Hematopoietic multipotent progenitor cell (in vitro differentiated cells): ENCODE results near the gene EIF4B. TPM values are rescaled to one million over a fixed set of nuclear protein-coding genes. Genes with fewer than 3 reads are reported as not detected.

Experiments
- DNase-seq, 3 donors: peaks; one replicate each; pipeline ENCODE4 v3.0.0-alpha.2; 2011 to 2015; ENCODE audit warnings: low read depth in 2 of 3, low spot score in 2 of 3
- total RNA-seq: library from RNA; depleted of rRNA; stranded (reverse); fragments of >200 nt; gene quantifications from one replicate; pipeline ENCODE4 v1.2.3, GENCODE V29; 2012

The EIF4B gene
- total RNA-seq, 1 donor = 790 TPM

GRCh38 chr12:53044896-53045695 is 38.8 kb downstream of the EIF4B start:
- no peak for DNase-seq

- DNase-seq = no peak
Measured at GRCh38 chr12:53045696-53046045, 39.4 kb downstream of the EIF4B start.

GRCh38 chr12:53046655-53047220 is 40.5 kb downstream of the EIF4B start:
- DNase-seq = peak in 2 of 3 donors; percentile 67 to 68

GRCh38 chr12:53047221-53048032 is 41.2 kb downstream of the EIF4B start:
- DNase-seq = peak; percentile 62 to 77 (median 72)

GRCh38 chr12:53048033-53048779 is 42.0 kb downstream of the EIF4B start:
- no peak for DNase-seq

- DNase-seq = no peak
Measured at GRCh38 chr12:53048780-53049401, 42.6 kb downstream of the EIF4B start.

- no peak for DNase-seq
Measured at GRCh38 chr12:53049571-53050318, 43.5 kb downstream of the EIF4B start, which contains the start of gene TNS2. TNS2 (plus strand) TSS chr12:53050065; CDS start chr12:53050186, 121 bp downstream.

GRCh38 chr12:53050426-53051057 is 44.3 kb downstream of the EIF4B start:
- DNase-seq = no peak

- no peak for DNase-seq
Measured at GRCh38 chr12:53051058-53051880, 45.0 kb downstream of the EIF4B start.

- no peak for DNase-seq
Measured at GRCh38 chr12:53051881-53052412, 45.7 kb downstream of the EIF4B start.

- DNase-seq = no peak
Measured at GRCh38 chr12:53052419-53053217, 46.4 kb downstream of the EIF4B start.

GRCh38 chr12:53053218-53054111 is 47.2 kb downstream of the EIF4B start:
- DNase-seq = peak in 2 of 3 donors; percentile 30 to 58

GRCh38 chr12:53054112-53054878 is 48.0 kb downstream of the EIF4B start:
- peak; percentile 88 to 96 (median 92) for DNase-seq

GRCh38 chr12:53055471-53056266 is 49.4 kb downstream of the EIF4B start:
- no peak for DNase-seq

GRCh38 chr12:53056296-53056695 is 50.0 kb downstream of the EIF4B start:
- no peak for DNase-seq
